Chondrocyte (in vitro differentiated cells): ENCODE measurements around the gene RBM11. TPM values are rescaled to one million over a fixed set of nuclear protein-coding genes. Genes with fewer than 3 reads are reported as not detected.
A peak's percentile ranks its signal among the peaks of the same experiment; 100 is the strongest.

Experiments
- DNase-seq: peaks from one replicate; pipeline ENCODE4 v3.0.0; 2021; ENCODE audit warnings: mixed read lengths, low spot score
- H3K27ac Mint-ChIP-seq: one replicate; pipeline ENCODE4 v1.8.0; 2021; ENCODE audit warnings: mild to moderate bottlenecking, moderate library complexity, mixed read lengths; ENCODE audit not compliant: unreplicated experiment
- H3K27me3 Mint-ChIP-seq: 2 replicates; pipeline ENCODE4 v1.8.0; 2021; ENCODE audit warnings: low read depth, mixed read lengths
- H3K36me3 Mint-ChIP-seq: 2 replicates; pipeline ENCODE4 v1.8.0; 2021; ENCODE audit warnings: low read depth, mixed read lengths
- H3K4me1 Mint-ChIP-seq: 2 replicates; pipeline ENCODE4 v1.8.0; 2021; ENCODE audit warnings: low read depth, mild to moderate bottlenecking, mixed read lengths
- H3K4me3 Mint-ChIP-seq: one replicate; pipeline ENCODE4 v1.8.0; 2021; ENCODE audit warnings: mild to moderate bottlenecking, moderate library complexity, mixed read lengths; ENCODE audit not compliant: unreplicated experiment
- H3K9me3 Mint-ChIP-seq: 2 replicates; pipeline ENCODE4 v1.8.0; 2021; ENCODE audit warnings: low read depth, mixed read lengths
- CTCF ChIP-seq: fragments of 200-600 bp; sonication (generic); IDR thresholded peaks from 2 replicates; pipeline ENCODE4 v1.5.0; 2021; ENCODE audit warnings: antibody characterized with exemption, mild to moderate bottlenecking, moderate library complexity
- total RNA-seq: library from RNA; stranded (reverse); gene quantifications from 3 replicates; pipeline ENCODE4 v1.2.1, GENCODE V29; 2021

The RBM11 gene
- total RNA-seq, 1 donor from 2014 or later: not detected

- no peak for TF ChIP-seq CTCF
- no peak overlapping the region for H3K4me3 Mint-ChIP-seq
- H3K36me3 Mint-ChIP-seq: no peaks in the 10 kb centered on the region
- peaks cover 3% of the 10 kb centered on the region for H3K4me1 Mint-ChIP-seq
- peaks cover 10% of the 10 kb centered on the region for H3K9me3 Mint-ChIP-seq
- DNase-seq: no peak
- no peak overlapping the region for H3K27ac Mint-ChIP-seq
- peaks cover 2% of the 10 kb centered on the region for H3K27me3 Mint-ChIP-seq
Observed at GRCh38 chr21:14251336-14251735, 35.4 kb downstream of the RBM11 start.

GRCh38 chr21:14259747-14260146 is 43.8 kb downstream of the RBM11 start:
- DNase-seq: no peak
- Mint-ChIP-seq H3K9me3 (no peaks in the 10 kb centered on the region), H3K27me3 (peaks cover 22% of the 10 kb centered on the region), H3K4me3 (no peak overlapping the region), H3K4me1 (no peaks in the 10 kb centered on the region), H3K36me3 (no peaks in the 10 kb centered on the region), H3K27ac (no peak overlapping the region)
- peak; percentile 85 for TF ChIP-seq CTCF

GRCh38 chr21:14260174-14260764 is 44.3 kb downstream of the RBM11 start:
- no peak overlapping the region for H3K4me3 Mint-ChIP-seq

GRCh38 chr21:14262039-14262438 is 46.1 kb downstream of the RBM11 start:
- H3K9me3 Mint-ChIP-seq: no peaks in the 10 kb centered on the region
- H3K27ac Mint-ChIP-seq: no peak overlapping the region
- no peaks in the 10 kb centered on the region for H3K36me3 Mint-ChIP-seq
- DNase-seq: no peak
- TF ChIP-seq CTCF: no peak
- H3K4me1 Mint-ChIP-seq: no peaks in the 10 kb centered on the region
- H3K27me3 Mint-ChIP-seq: peaks cover 22% of the 10 kb centered on the region
- H3K4me3 Mint-ChIP-seq: no peak overlapping the region

More at GRCh38 chr21:14260174-14260764, 44.3 kb downstream of the RBM11 start:
- H3K27me3 Mint-ChIP-seq: peaks cover 22% of the 10 kb centered on the region
- H3K27ac Mint-ChIP-seq: no peak overlapping the region
- no peaks in the 10 kb centered on the region for H3K4me1 Mint-ChIP-seq
- no peaks in the 10 kb centered on the region for H3K36me3 Mint-ChIP-seq
- no peak for TF ChIP-seq CTCF
- no peak for DNase-seq
- H3K9me3 Mint-ChIP-seq: no peaks in the 10 kb centered on the region

GRCh38 chr21:14263879-14264278 is 47.9 kb downstream of the RBM11 start:
- no peak overlapping the region for H3K4me3 Mint-ChIP-seq
- no peak for DNase-seq
- H3K36me3 Mint-ChIP-seq: no peaks in the 10 kb centered on the region
- H3K27ac Mint-ChIP-seq: no peak overlapping the region
- no peaks in the 10 kb centered on the region for H3K4me1 Mint-ChIP-seq
- TF ChIP-seq CTCF: no peak
- H3K27me3 Mint-ChIP-seq: peaks cover 15% of the 10 kb centered on the region
- no peaks in the 10 kb centered on the region for H3K9me3 Mint-ChIP-seq
